IMR-90 (cell line): ENCODE data around the gene TEX261. TPM values are rescaled to one million over a fixed set of nuclear protein-coding genes. Genes with fewer than 3 reads are reported as not detected.

Source experiments
- ATAC-seq: fragments of 200-7000 bp; cut with Tn5 transposase; 2 replicates; pipeline ENCODE4 v1.9.1; 2020; ENCODE audit warnings: low read depth, mild to moderate bottlenecking, moderate library complexity
- BruUV-seq: library from RNA; stranded (reverse); fragments of 400-500 nt; replicated peaks from 2 replicates; lab custom pipeline; 2021; lab: Mats Ljungman, UMichigan
- CTCF ChIA-PET: fragments of 300-600 bp; formaldehyde crosslinking; extraction: SDS; loops from one replicate; lab custom pipeline; 2021; ENCODE audit warnings: antibody characterized with exemption; lab: Yijun Ruan, JAX
- POLR2A ChIA-PET: fragments of 300-600 bp; sonication (Branson Sonifier 250); formaldehyde crosslinking; loops from one replicate; lab custom pipeline; 2022; ENCODE audit warnings: antibody characterized with exemption; ENCODE audit not compliant: unreplicated experiment; lab: Charles Lee
- DNase-seq: peaks from one replicate; pipeline ENCODE4 v3.0.0; 2013
- H2AFZ ChIP-seq: replicated peaks from 2 replicates; pipeline ENCODE3; 2013; ENCODE audit warnings: low read length, mild to moderate bottlenecking; ENCODE audit not compliant: poor library complexity
- H2AK5ac ChIP-seq: 2 replicates; pipeline ENCODE4 v1.6.1; 2013; ENCODE audit warnings: low read depth, low read length, inconsistent platforms
- H2AK9ac ChIP-seq: replicated peaks from 2 replicates; pipeline ENCODE3; 2013; ENCODE audit warnings: mild to moderate bottlenecking, low read depth, low read length, moderate library complexity; ENCODE audit not compliant: poor library complexity
- H2BK120ac ChIP-seq: 2 replicates; pipeline ENCODE4 v1.6.1; 2013; ENCODE audit warnings: low read depth, low read length, inconsistent platforms
- H2BK15ac ChIP-seq: 3 replicates; pipeline ENCODE4 v1.6.1; 2013; ENCODE audit warnings: low read depth, low read length, inconsistent platforms
- H2BK20ac ChIP-seq: 2 replicates; pipeline ENCODE4 v1.6.1; 2013; ENCODE audit warnings: low read depth, mild to moderate bottlenecking, inconsistent platforms, low read length, moderate library complexity
- H2BK5ac ChIP-seq: 2 replicates; pipeline ENCODE4 v1.6.1; 2013; ENCODE audit warnings: mild to moderate bottlenecking, low read depth, low read length, inconsistent platforms; ENCODE audit not compliant: poor library complexity, severe bottlenecking
- H3K14ac ChIP-seq: replicated peaks from 2 replicates; pipeline ENCODE4 v1.6.1; 2013; ENCODE audit warnings: low read depth, low read length, inconsistent platforms
- H3K18ac ChIP-seq: 2 replicates; pipeline ENCODE4 v1.6.1; 2013; ENCODE audit warnings: low read depth, low read length, control low read depth
- H3K23ac ChIP-seq: 2 replicates; pipeline ENCODE4 v1.6.1; 2013; ENCODE audit warnings: low read depth, low read length, inconsistent platforms
- H3K27ac ChIP-seq: 2 replicates; pipeline ENCODE4 v1.5.1; 2013; ENCODE audit warnings: mild to moderate bottlenecking, control low read depth, low read length; ENCODE audit not compliant: insufficient read depth
- H3K27me3 ChIP-seq: 2 replicates; pipeline ENCODE4 v1.6.1; 2013; ENCODE audit warnings: low read length; ENCODE audit not compliant: control insufficient read depth, insufficient read depth
- H3K36me3 ChIP-seq: 2 replicates; pipeline ENCODE4 v1.6.1; 2013; ENCODE audit warnings: low read length, mixed read lengths; ENCODE audit not compliant: control insufficient read depth, insufficient read depth
- H3K4ac ChIP-seq: 2 replicates; pipeline ENCODE4 v1.6.1; 2013; ENCODE audit warnings: low read depth, low read length, inconsistent platforms
- H3K4me1 ChIP-seq: 2 replicates; pipeline ENCODE4 v1.6.1; 2013; ENCODE audit warnings: low read length, mixed read lengths; ENCODE audit not compliant: control insufficient read depth, insufficient read depth
- H3K4me2 ChIP-seq: 2 replicates; pipeline ENCODE4 v1.6.1; 2013; ENCODE audit warnings: low read depth, mild to moderate bottlenecking, control low read depth, low read length, moderate library complexity
- H3K4me3 ChIP-seq: 2 replicates; pipeline ENCODE4 v1.5.1; 2013; ENCODE audit warnings: low read depth, mild to moderate bottlenecking, control low read depth, low read length, moderate library complexity; ENCODE audit not compliant: insufficient read depth
- H3K56ac ChIP-seq: 2 replicates; pipeline ENCODE4 v1.6.1; 2013; ENCODE audit warnings: low read length, inconsistent platforms; ENCODE audit not compliant: insufficient read depth; ENCODE audit errors: extremely low read depth
- H3K79me1 ChIP-seq, 2 experiments: 2 replicates each; pipeline ENCODE4 v1.6.1; 2013; ENCODE audit warnings: low read length in 2 of 2, inconsistent platforms in 1 of 2, low read depth in 1 of 2
- H3K9ac ChIP-seq: 2 replicates; pipeline ENCODE4 v1.6.1; 2013; ENCODE audit warnings: low read depth, low read length, control low read depth
- H3K9me1 ChIP-seq: 2 replicates; pipeline ENCODE4 v1.6.1; 2013; ENCODE audit warnings: low read length, inconsistent platforms; ENCODE audit not compliant: insufficient read depth
- H3K9me3 ChIP-seq: 2 replicates; pipeline ENCODE4 v1.6.1; 2013; ENCODE audit warnings: low read length; ENCODE audit not compliant: control insufficient read depth, insufficient read depth
- H4K20me1 ChIP-seq: 2 replicates; pipeline ENCODE4 v1.6.1; 2013; ENCODE audit warnings: low read length, inconsistent platforms; ENCODE audit not compliant: insufficient read depth
- H4K5ac ChIP-seq: 2 replicates; pipeline ENCODE4 v1.6.1; 2013; ENCODE audit warnings: mild to moderate bottlenecking, low read depth, low read length, control low read depth
- H4K8ac ChIP-seq, 2 experiments: 2 replicates each; pipeline ENCODE4 v1.6.1; 2013; ENCODE audit warnings: low read depth in 2 of 2, low read length in 2 of 2, control low read depth in 1 of 2, inconsistent platforms in 1 of 2
- H4K91ac ChIP-seq: 2 replicates; pipeline ENCODE4 v1.6.1; 2013; ENCODE audit warnings: low read depth, low read length, inconsistent platforms; ENCODE audit not compliant: insufficient read depth
- CHD1 ChIP-seq: IDR thresholded peaks from 2 replicates; pipeline ENCODE4 v1.6.1; 2012; ENCODE audit warnings: low read depth, low read length, improper control_type of control experiment
- MAZ ChIP-seq: IDR thresholded peaks from 2 replicates; pipeline ENCODE4 v1.6.1; 2012; ENCODE audit warnings: low read depth, mild to moderate bottlenecking, low read length, improper control_type of control experiment, moderate library complexity, borderline replicate concordance
- NFE2L2 ChIP-seq: fragments of 150-350 bp; IDR thresholded peaks from 2 replicates; pipeline ENCODE4 v1.6.1; 2016; ENCODE audit warnings: low read depth, mild to moderate bottlenecking, low read length
- RFX5 ChIP-seq: IDR thresholded peaks from 2 replicates; pipeline ENCODE4 v1.8.0; 2012; ENCODE audit warnings: low read depth, mild to moderate bottlenecking, low read length, moderate library complexity
- SMC3 ChIP-seq: fragments of 150-350 bp; IDR thresholded peaks from 2 replicates; pipeline ENCODE4 v1.6.1; 2016; ENCODE audit warnings: low read depth, mild to moderate bottlenecking, antibody characterized with exemption, low read length, moderate library complexity
- USF2 ChIP-seq: fragments of 150-350 bp; IDR thresholded peaks from 2 replicates; pipeline ENCODE4 v1.6.1; 2017; ENCODE audit warnings: mild to moderate bottlenecking, antibody characterized with exemption, low read length, low read depth
- WGBS, 2 experiments: methylation state at CpG; one replicate each; pipeline versions ENCODE4 v1.1.5 to v1.1.7; 2013; ENCODE audit warnings: missing lambda C conversion rate in 2 of 2; ENCODE audit not compliant: insufficient read length in 1 of 2; ENCODE audit errors: extremely low coverage in 2 of 2; 5-methylcytosine and 5-hydroxymethylcytosine counted together
- dilution Hi-C: fragments of 300-500 bp; cut with HindIII; formaldehyde crosslinking; loops from one replicate; pipeline ENCODE4 v1.14.3; 2018; ENCODE audit warnings: low sequenced_read_pairs; ENCODE audit not compliant: unreplicated experiment
- in situ Hi-C: fragments of 300-500 bp; cut with MboI; formaldehyde crosslinking; loops from 3 replicates; pipeline ENCODE4 v1.14.3; 2019; ENCODE audit warnings: low sequenced_read_pairs, inconsistent platforms, mixed read lengths
- intact Hi-C: fragments of 100-400 bp; cut with micrococcal nuclease; formaldehyde crosslinking; loops from 2 replicates; pipeline ENCODE4 v1.10.0; 2022
- polyA plus RNA-seq, 3 experiments: library from polyadenylated mRNA; depleted of rRNA; stranded (reverse); fragments of >200 nt; gene quantifications; 2 replicates each; pipeline ENCODE4 v1.2.3, GENCODE V29; 2012; ENCODE audit warnings: low replicate concordance in 1 of 3
- total RNA-seq: library from RNA; depleted of rRNA; stranded (reverse); fragments of >200 nt; gene quantifications from 2 replicates; pipeline ENCODE4 v1.2.3, GENCODE V29; 2012

The TEX261 gene
- total and polyA plus RNA-seq, 2 of the 4 experiments (the other 2 are of a cell fraction): 26.3 to 69.8 TPM

- no peak overlapping the region for H2BK5ac ChIP-seq
Observed at GRCh38 chr2:70964133-70964532, 30.5 kb downstream of the TEX261 start.

More at GRCh38 chr2:70964133-70964532, 30.5 kb downstream of the TEX261 start:
- CTCF ChIA-PET: interaction anchor here (0.6 to 2.3 kb wide), 6 partner anchors 10 to 37 kb away, joined by 3 to 13 read pairs (median 4); partner anchors contain the start of gene ANKRD53
- no peak for DNase-seq
- WGBS, 2 experiments: no CpG with 5 or more reads among the region's 4 CpGs
- Histone ChIP-seq H3K23ac (no peak overlapping the region), H2BK15ac (no peak overlapping the region), H3K4me2 (no peak overlapping the region), H2AK9ac (no peak overlapping the region), H3K36me3 (no peaks in the 10 kb centered on the region), H2AK5ac (no peak overlapping the region), H3K56ac (no peak overlapping the region), H3K4me1 (no peaks in the 10 kb centered on the region), H4K20me1 (no peaks in the 10 kb centered on the region), H4K5ac (no peak overlapping the region), H2BK120ac (no peak overlapping the region), H2BK20ac (no peak overlapping the region), H3K14ac (no peak overlapping the region), H3K79me1 (no peaks in the 10 kb centered on the region), H2AFZ (no peak overlapping the region), H3K9me1 (no peaks in the 10 kb centered on the region), H4K8ac (no peak overlapping the region), H3K4ac (no peak overlapping the region), H3K9ac (no peak overlapping the region), H3K27ac (no peak overlapping the region), H3K18ac (no peak overlapping the region), H3K27me3 (peaks cover 5% of the 10 kb centered on the region; the same call in 1 of the 2 replicates), H3K4me3 (no peak overlapping the region), H3K9me3 (no peaks in the 10 kb centered on the region), H4K91ac (no peak overlapping the region)
- POLR2A ChIA-PET: no interaction called here
- in situ Hi-C loops: no loop called here
- BruUV-seq: no TSS peak
- ATAC-seq: no peak
- TF ChIP-seq NFE2L2: no peak
- TF ChIP-seq CHD1: no peak
- no peak for TF ChIP-seq MAZ
- TF ChIP-seq SMC3: no peak
- TF ChIP-seq USF2: no peak
- no peak for TF ChIP-seq RFX5
- intact Hi-C loops: loop anchor here (2.0 kb wide), 1 partner anchor 31 kb away; the partner anchor contains the start of gene TEX261
- dilution Hi-C loops: no loop called here
